Ovary (tissue), 3 donors: Measurements from ENCODE around the gene DNHD1.

Source experiments
- EP300 ChIP-seq: sonication (generic); formaldehyde crosslinking; IDR thresholded peaks from one replicate; pipeline ENCODE4 v1.6.1; 2017; ENCODE audit warnings: antibody characterized with exemption
- POLR2A ChIP-seq: fragments of 450-650 bp; IDR thresholded peaks from one replicate; pipeline ENCODE4 v1.6.1; 2017; ENCODE audit warnings: antibody characterized with exemption, mild to moderate bottlenecking, moderate library complexity
- TF ChIP-seq, protein P1 (sequence below), 3 donors: fragments of 450-650 bp in 2 of 3; fragments of 200-600 bp in 1 of 3; IDR thresholded peaks; one replicate each; pipeline versions ENCODE4 v1.5.1 to v1.8.0; 2016 to 2022; ENCODE audit warnings: antibody characterized with exemption in 3 of 3, mild to moderate bottlenecking in 1 of 3
- donor health status: DM: no; HTN: no; CAD: no.

DNA sequence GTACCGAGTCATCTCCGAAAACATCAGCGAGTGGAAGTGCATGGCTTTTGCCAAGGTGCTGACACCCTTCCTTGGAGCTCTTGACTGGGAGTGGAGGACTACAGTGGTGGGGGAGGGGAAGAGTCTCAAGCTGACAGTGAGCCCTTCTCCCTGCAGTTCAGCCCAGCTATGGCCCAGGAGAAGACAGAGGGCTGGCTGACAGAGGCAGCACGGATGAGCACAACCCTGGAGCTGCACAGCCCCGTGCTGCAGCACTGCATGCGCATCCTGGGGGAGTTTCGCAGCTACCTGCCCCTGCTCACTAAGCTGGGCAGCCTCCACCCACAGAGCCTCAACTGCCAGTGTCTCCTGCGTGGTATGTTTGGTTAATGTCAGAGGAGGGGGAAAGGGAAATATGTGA lies 41.4 kb downstream of the DNHD1 start:
- TF ChIP-seq, protein P1, sequence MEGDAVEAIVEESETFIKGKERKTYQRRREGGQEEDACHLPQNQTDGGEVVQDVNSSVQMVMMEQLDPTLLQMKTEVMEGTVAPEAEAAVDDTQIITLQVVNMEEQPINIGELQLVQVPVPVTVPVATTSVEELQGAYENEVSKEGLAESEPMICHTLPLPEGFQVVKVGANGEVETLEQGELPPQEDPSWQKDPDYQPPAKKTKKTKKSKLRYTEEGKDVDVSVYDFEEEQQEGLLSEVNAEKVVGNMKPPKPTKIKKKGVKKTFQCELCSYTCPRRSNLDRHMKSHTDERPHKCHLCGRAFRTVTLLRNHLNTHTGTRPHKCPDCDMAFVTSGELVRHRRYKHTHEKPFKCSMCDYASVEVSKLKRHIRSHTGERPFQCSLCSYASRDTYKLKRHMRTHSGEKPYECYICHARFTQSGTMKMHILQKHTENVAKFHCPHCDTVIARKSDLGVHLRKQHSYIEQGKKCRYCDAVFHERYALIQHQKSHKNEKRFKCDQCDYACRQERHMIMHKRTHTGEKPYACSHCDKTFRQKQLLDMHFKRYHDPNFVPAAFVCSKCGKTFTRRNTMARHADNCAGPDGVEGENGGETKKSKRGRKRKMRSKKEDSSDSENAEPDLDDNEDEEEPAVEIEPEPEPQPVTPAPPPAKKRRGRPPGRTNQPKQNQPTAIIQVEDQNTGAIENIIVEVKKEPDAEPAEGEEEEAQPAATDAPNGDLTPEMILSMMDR (IDR thresholded peaks at IDR 0.05): no peak
- TF ChIP-seq POLR2A: no peak
- no peak for TF ChIP-seq EP300
